OCI-M2 (cell line): ENCODE measurements around the gene EGF.

Experiments used
- DNase-seq: peaks from one replicate; lab custom pipeline; 2025; ENCODE audit not compliant: unreplicated experiment; lab: John Stamatoyannopoulos, UW

Gene EGF

GRCh38 chr4:109990261-109991257 is 77.9 kb downstream of the EGF start:
- DNase-seq, result no peak

- DNase-seq, result no peak
Observed at GRCh38 chr4:109993116-109993515, 80.4 kb downstream of the EGF start.

DNA sequence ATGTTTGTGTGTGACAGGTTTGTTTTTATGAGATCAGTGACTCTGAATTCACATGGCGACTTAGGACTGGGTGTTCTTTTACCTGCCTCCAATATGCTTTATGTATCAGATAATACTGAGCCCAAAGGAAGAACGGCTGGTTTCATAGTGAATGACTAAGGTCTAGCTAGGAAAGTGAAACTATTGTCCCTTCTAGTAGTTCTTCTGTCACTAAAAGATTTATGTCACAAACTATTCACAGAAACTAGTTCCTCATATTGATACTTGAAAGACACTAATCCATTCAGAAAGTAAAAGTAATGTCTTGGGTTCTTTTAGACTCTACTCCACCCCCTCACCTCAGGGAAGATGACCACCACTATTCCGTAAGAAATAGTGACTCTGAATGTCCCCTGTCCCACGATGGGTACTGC is 81.7 kb downstream of the EGF start:
- no peak for DNase-seq

- DNase-seq, result no peak
Observed at GRCh38 chr4:109996526-109996925, 83.8 kb downstream of the EGF start.

GRCh38 chr4:109998867-109999584 is 86.3 kb downstream of the EGF start:
- no peak for DNase-seq

- DNase-seq, result no peak
Observed at GRCh38 chr4:109999585-109999912, 86.9 kb downstream of the EGF start.

DNA sequence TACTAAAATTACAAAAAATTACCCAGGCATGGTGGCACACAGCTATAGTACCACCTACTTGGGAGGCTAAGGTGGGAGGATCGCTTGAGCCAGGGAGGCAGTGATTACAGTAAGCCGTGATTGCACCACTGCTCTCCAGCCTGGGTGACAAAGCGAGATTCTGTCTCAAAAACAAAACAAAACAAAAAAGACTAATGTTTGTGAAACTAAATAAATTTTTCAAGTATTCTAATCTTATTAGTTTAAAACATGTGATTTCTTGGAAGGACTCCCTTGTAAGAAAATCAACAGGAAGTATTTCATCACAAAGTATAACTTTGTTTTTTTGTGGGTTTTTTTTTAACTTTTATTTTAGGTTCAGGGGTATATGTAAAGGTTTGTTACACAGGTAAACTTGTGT is 89.6 kb downstream of the EGF start:
- no peak for DNase-seq

GRCh38 chr4:110003401-110004187 is 90.9 kb downstream of the EGF start:
- no peak for DNase-seq

DNA sequence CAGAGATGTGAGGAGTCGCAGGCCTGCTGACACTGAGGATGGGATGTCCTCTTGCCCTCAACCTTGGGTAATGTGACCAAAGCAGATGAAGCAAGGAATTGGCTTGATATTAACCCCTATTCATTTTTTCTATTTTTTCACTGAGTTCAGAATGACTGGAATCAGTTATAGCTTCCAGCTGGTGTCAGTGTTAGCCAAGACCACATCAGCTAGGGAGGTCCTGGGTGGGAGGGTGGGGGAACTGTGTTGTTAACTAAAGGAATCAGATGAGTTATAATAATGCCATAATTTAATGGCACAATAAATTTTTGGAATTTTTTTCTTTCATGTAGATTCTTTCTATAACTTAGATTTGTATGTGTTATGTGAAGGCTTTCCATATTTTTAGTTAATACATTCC is 91.9 kb downstream of the EGF start:
- no peak for DNase-seq

GRCh38 chr4:110005461-110006056 is 92.9 kb downstream of the EGF start:
- no peak for DNase-seq

DNA sequence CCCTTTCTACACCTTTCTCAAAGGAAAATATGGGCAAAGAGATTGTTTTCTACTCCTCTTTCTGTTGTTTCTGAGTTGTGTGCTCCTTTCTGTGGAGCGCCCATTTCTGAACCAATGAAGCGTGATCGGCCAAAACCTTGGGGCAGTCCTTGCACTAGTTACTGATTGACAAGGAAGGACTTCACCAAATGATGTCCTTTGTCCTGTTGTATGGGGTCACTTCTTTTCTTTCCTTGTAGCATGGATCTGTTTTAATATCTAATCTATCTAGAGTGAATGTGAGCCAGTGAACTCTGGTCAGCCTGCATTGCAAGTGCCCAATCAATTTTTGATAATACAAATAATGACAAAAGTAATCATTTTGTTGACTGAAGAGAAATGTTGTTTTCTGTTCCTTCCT is 94.5 kb downstream of the EGF start:
- no peak for DNase-seq

DNA sequence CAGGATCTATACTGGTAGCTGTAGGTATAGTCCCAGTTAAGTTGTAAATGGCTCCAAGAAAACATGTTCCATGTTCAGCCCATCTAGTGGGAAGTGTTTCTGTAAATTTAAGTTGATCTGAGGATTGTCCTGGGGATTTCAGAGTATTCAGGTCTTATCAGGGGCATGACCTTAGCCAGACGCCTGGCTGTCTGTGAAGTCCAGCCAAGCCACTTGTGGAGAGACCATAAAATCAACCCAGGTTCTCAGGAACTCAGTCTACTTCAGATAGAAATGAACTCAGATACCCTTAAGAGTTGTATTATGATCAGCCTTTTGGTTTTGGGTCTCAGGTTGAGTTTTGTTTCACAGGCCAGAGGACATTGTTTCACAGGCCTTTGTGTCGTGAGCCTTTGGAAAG is 95.9 kb downstream of the EGF start:
- DNase-seq, result no peak

- DNase-seq, result no peak
Observed at GRCh38 chr4:110009550-110009949, 96.9 kb downstream of the EGF start.

DNA sequence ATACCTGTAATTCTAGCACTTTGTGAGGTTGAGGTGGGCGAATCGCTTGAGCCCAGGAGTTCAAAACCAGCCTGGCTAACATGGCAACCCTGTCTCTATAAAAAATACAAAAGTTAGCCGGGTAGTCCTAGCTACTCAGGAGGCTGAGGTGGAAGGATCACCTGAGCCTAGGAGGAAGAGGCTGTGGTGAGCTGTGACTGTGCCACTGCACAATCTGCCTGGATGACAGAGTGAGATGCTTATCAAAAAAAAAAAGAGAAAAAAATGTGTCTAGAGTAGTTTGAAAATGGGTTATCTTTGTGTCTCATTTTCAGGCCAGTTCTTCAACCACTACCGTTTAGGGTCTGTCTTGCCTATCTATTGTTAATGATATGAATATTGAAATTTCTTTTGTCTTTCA is 98.1 kb downstream of the EGF start:
- no peak for DNase-seq

GRCh38 chr4:110012917-110013316 is 100.2 kb downstream of the EGF start:
- DNase-seq, result no peak

GRCh38 chr4:110014233-110014632 is 101.5 kb downstream of the EGF start:
- DNase-seq, result no peak

- DNase-seq, result no peak
Observed at GRCh38 chr4:110019153-110019552, 106.5 kb downstream of the EGF start.

DNA sequence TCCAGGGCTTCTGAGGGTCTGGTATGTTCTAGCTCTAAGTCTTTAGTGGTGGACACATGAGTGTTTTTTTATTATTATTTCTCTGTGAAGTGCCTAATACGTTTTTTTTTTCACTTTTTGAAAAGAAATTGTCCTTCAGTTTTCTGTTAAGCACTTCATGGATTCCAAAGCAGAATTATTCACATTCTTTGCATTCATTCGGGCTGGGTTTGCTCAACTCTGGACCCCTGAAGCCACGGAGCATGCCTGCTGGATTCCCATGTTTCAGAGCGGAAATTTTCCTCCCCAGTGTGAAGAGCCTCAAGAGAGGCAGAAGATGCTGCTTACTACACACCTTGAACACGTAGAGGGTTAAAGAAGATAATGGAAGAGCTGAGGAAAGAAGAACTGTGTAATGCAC is 107.5 kb downstream of the EGF start:
- no peak for DNase-seq

- no peak for DNase-seq
Observed at GRCh38 chr4:110020646-110021443, 108.2 kb downstream of the EGF start.

DNA sequence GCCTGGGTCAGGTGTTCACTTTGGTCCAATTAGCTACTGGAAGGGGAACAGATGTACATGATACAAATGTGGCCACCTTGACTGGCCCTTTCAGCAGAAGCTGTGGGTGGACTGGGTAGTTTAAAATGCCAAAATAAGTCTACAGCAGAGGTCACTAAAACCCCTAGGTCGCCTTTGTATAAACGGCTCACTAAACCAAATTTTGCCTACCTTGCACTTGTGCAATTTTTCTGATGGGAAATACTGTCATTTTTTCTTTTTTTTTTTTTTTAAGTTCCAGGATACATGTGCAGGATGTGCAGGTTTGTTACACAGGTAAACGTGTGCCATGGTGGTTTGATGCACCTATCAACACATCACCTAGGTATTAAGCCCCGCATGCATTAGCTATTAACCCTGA is 109.8 kb downstream of the EGF start:
- no peak for DNase-seq
